ENCODE data around the gene FZD10. TPM values are rescaled to one million over a fixed set of nuclear protein-coding genes. Genes with fewer than 3 reads are reported as not detected.

The FZD10 gene
- total and polyA plus RNA-seq, 2 of the 13 experiments (the other 11 are each of a cell fraction or from before 2014, with no cell fraction given): not detected

GRCh38 chr12:130134563-130134915 is 27.7 kb upstream of the FZD10 start:
- TF ChIP-seq ZBTB39 (CRISPR knock-in tag; IDR thresholded peaks at IDR 0.05) (no peak), MLXIP (CRISPR knock-in tag; IDR thresholded peaks at IDR 0.05; ENCODE audit: borderline replicate concordance) (no peak), NBN (conservative IDR thresholded peaks at IDR 0.05) (no peak), ZFP91 (CRISPR knock-in tag; IDR thresholded peaks at IDR 0.05; ENCODE audit: borderline replicate concordance) (no peak), EHMT2 (IDR thresholded peaks at IDR 0.05; ENCODE audit: borderline replicate concordance, low read depth, low read length) (no peak), TEAD3 (CRISPR knock-in tag; optimal IDR thresholded peaks at IDR 0.05; ENCODE audit: borderline replicate concordance) (no peak), ZMYM3 (CRISPR knock-in tag; IDR thresholded peaks at IDR 0.05) (no peak)
- BruUV-seq (replicated peaks): no TSS peak
- in situ Hi-C loops (cut with HindIII; ENCODE audit: extremely low pct_ligation_motif_present, low pct_unique_long_range_greater_than_20kb) (no loop called here), intact Hi-C loops (cut with micrococcal nuclease; ENCODE audit: unreplicated experiment) (no loop called here)
- H3K9me3 ChIP-seq (ENCODE audit: low read length): no peaks in the 10 kb centered on the region
- WGBS (ENCODE audit: low lambda C conversion rate): 20% methylated on average over 3 of the region's 8 CpGs
- FAIRE-seq (no peak), ATAC-seq (no peak), DNase-seq (ENCODE audit: low spot score) (no peak)
- no peaks in the 10 kb centered on the region for H3K36me3 ChIP-seq (replicated peaks in 1 of 2; ENCODE audit: control insufficient read depth in 1 of 2, insufficient read depth in 2 of 2, low read length in 2 of 2)
- ChIA-PET CTCF (ENCODE audit: low intra/inter-chr PET ratio, low total read pairs) (no interaction called here), POLR2A (no interaction called here)
- no peak overlapping the region for H3K27ac ChIP-seq (ENCODE audit: extremely low read length, insufficient read depth, low read length)
- H3K4me3 ChIP-seq (replicated peaks in 1 of 3; ENCODE audit: insufficient read depth in 1 of 3, low read depth in 2 of 3, low read length in 3 of 3): no peak overlapping the region
- peaks cover 4 to 65% of the 10 kb centered on the region in 2 experiments for H3K27me3 ChIP-seq (ENCODE audit: control insufficient read depth in 1 of 2, insufficient read depth in 2 of 2, low read length in 2 of 2)
- no peaks in the 10 kb centered on the region for H3K79me2 ChIP-seq (ENCODE audit: insufficient read depth, low read length)
- no peak overlapping the region for H3K4me2 ChIP-seq (ENCODE audit: low read depth, low read length)
- no peaks in the 10 kb centered on the region for H3K4me1 ChIP-seq (ENCODE audit: insufficient read depth, low read length)
- no peaks in the 10 kb centered on the region for H4K20me1 ChIP-seq (ENCODE audit: insufficient read depth, low read length)
- no peak overlapping the region for H2AFZ ChIP-seq (ENCODE audit: low read length)
- no peak overlapping the region for H3K9ac ChIP-seq (ENCODE audit: insufficient read depth, low read depth, low read length)

Data from HepG2 (cell line).